K562 (cell line): ENCODE measurements around the gene PLEKHF1. TPM values are rescaled to one million over a fixed set of nuclear protein-coding genes. Genes with fewer than 3 reads are reported as not detected.

Experiments used
- ATF7 ChIP-seq: fragments of 450-650 bp; IDR thresholded peaks from 2 replicates; pipeline ENCODE4 v1.7.1; 2014; ENCODE audit warnings: mild to moderate bottlenecking, moderate library complexity
- CHD1 ChIP-seq: fragments of 200-600 bp; sonication (generic); IDR thresholded peaks from one replicate; pipeline ENCODE4 v1.6.1; 2012; ENCODE audit warnings: mild to moderate bottlenecking, moderate library complexity, low read length, inconsistent platforms
- EGR1 ChIP-seq: fragments of 450-650 bp; conservative IDR thresholded peaks from 2 replicates; pipeline ENCODE4 v1.6.1; 2017; ENCODE audit warnings: mild to moderate bottlenecking
- ERF ChIP-seq: fragments of 450-650 bp; formaldehyde crosslinking; IDR thresholded peaks from 2 replicates; pipeline ENCODE4 v1.4.0; 2020; ENCODE audit warnings: mild to moderate bottlenecking, mixed read lengths
- FOXJ2 ChIP-seq: fragments of 200-800 bp; sonication (Bioruptor generic); IDR thresholded peaks from 2 replicates; pipeline ENCODE4 v1.6.1; 2016; ENCODE audit warnings: missing genetic modification characterization, missing compliant biosample characterization
- HNRNPUL1 ChIP-seq: fragments of 200-400 bp; formaldehyde crosslinking; IDR thresholded peaks from 2 replicates; pipeline ENCODE4 v1.6.1; 2017; ENCODE audit warnings: low read length
- MAZ ChIP-seq, 2 experiments: fragments of 450-650 bp in 1 of 2; sonication (generic) in 1 of 2; formaldehyde crosslinking; IDR thresholded peaks in 1 of 2; conservative IDR thresholded peaks in 1 of 2; 2 replicates each; pipeline versions ENCODE4 v1.4.0 to v1.5.0; 2020; ENCODE audit warnings: mild to moderate bottlenecking in 1 of 2, missing genetic modification reagents in 1 of 2
- PHB2 ChIP-seq: fragments of 450-650 bp; IDR thresholded peaks from 2 replicates; pipeline ENCODE4 v1.6.1; 2017; ENCODE audit warnings: low read depth
- POLR3A ChIP-seq: IDR thresholded peaks from 2 replicates; pipeline ENCODE4 v1.6.1; 2011; ENCODE audit warnings: borderline replicate concordance, mild to moderate bottlenecking, moderate library complexity; ENCODE audit not compliant: insufficient read length, insufficient read depth; ENCODE audit errors: extremely low read depth
- PTTG1 ChIP-seq: fragments of 450-650 bp; IDR thresholded peaks from 2 replicates; pipeline ENCODE4 v1.6.1; 2016; ENCODE audit warnings: low read depth, mild to moderate bottlenecking, missing genetic modification characterization, missing compliant biosample characterization
- SREBF1 ChIP-seq: fragments of 150-350 bp; IDR thresholded peaks from 2 replicates; pipeline ENCODE4 v1.6.1; 2014; ENCODE audit warnings: antibody characterized with exemption, low read depth, low read length, borderline replicate concordance
- SRSF1 ChIP-seq: fragments of 200-400 bp; formaldehyde crosslinking; IDR thresholded peaks from 2 replicates; pipeline ENCODE4 v1.6.1; 2017; ENCODE audit warnings: mild to moderate bottlenecking, low read depth, low read length, moderate library complexity
- ZFX ChIP-seq: sonication (generic); formaldehyde crosslinking; IDR thresholded peaks from 2 replicates; pipeline ENCODE4 v1.8.0; 2022; ENCODE audit warnings: mild to moderate bottlenecking, missing genetic modification reagents, moderate library complexity
- ZNF239 ChIP-seq: fragments of 250-450 bp; sonication (Bioruptor Pico); IDR thresholded peaks from 2 replicates; pipeline ENCODE4 v1.4.0; 2020; ENCODE audit warnings: mild to moderate bottlenecking
- ZNF384 ChIP-seq: IDR thresholded peaks from 2 replicates; pipeline ENCODE4 v1.6.1; 2012; ENCODE audit warnings: low read depth, low read length, improper control_type of control experiment
- ZNF507 ChIP-seq: conservative IDR thresholded peaks from 2 replicates; pipeline ENCODE4 v1.6.1; 2017; ENCODE audit warnings: missing genetic modification characterization, missing compliant biosample characterization
- ZNF707 ChIP-seq: fragments of 250-450 bp; sonication (Bioruptor Pico); conservative IDR thresholded peaks from 2 replicates; pipeline ENCODE4 v1.8.0; 2022; ENCODE audit warnings: inconsistent platforms, mild to moderate bottlenecking, moderate library complexity
- polyA plus RNA-seq, 8 experiments: library from polyadenylated mRNA; depleted of rRNA in 4 of 8; stranded (reverse) in 5 of 8; unstranded in 3 of 8; fragments of >200 nt; fragmentation: Nextera tagmentation in 2 of 8; fragmentation: Illumina TruSeq in 1 of 8; extraction: Ambion mirVana in 2 of 8; extraction: Trizol in 1 of 8; gene quantifications; 2 replicates each; pipeline versions ENCODE4 v1.2.1 to v1.2.3, GENCODE V29; 2011 to 2014; ENCODE audit warnings: inconsistent platforms in 1 of 8, missing spikeins in 1 of 8
- total RNA-seq, 7 experiments: library from RNA; depleted of rRNA in 6 of 7; stranded (reverse); fragments of >200 nt in 6 of 7; fragmentation: Illumina TruSeq in 2 of 7; extraction: Trizol in 2 of 7; gene quantifications; 2 replicates each; pipeline versions ENCODE4 v1.2.1 to v1.2.3, GENCODE V29; 2011 to 2021; ENCODE audit warnings: low replicate concordance in 1 of 7
- TF ChIP-seq, protein P1 (sequence below), 3 experiments: fragments of 200-800 bp in 1 of 3; sonication (Bioruptor generic) in 1 of 3; sonication (generic) in 1 of 3; formaldehyde crosslinking in 1 of 3; IDR thresholded peaks; 2 replicates each; pipeline versions ENCODE4 v1.6.1 to v1.8.0; 2016 to 2022; ENCODE audit warnings: mild to moderate bottlenecking in 2 of 3, missing compliant biosample characterization in 2 of 3, missing genetic modification characterization in 2 of 3, missing genetic modification reagents in 1 of 3
- TF ChIP-seq, protein P2 (sequence below): fragments of 450-650 bp; formaldehyde crosslinking; IDR thresholded peaks from 2 replicates; pipeline ENCODE4 v1.4.0; 2020; ENCODE audit warnings: mild to moderate bottlenecking, moderate library complexity
- TF ChIP-seq, protein P3 (sequence below): fragments of 250-450 bp; sonication (Bioruptor Pico); IDR thresholded peaks from 2 replicates; pipeline ENCODE4 v1.8.0; 2021; ENCODE audit warnings: mild to moderate bottlenecking, moderate library complexity
- TF ChIP-seq, protein P4 (sequence below), 2 experiments: IDR thresholded peaks in 1 of 2; conservative IDR thresholded peaks in 1 of 2; 2 replicates each; pipeline ENCODE4 v1.6.1; 2016; ENCODE audit warnings: low read depth in 2 of 2, mild to moderate bottlenecking in 1 of 2, missing compliant biosample characterization in 1 of 2, missing genetic modification characterization in 1 of 2, moderate library complexity in 1 of 2

The PLEKHF1 gene
- total and polyA plus RNA-seq, 9 of the 15 experiments (the other 6 are each of a cell fraction or from before 2014, with no cell fraction given), result 0.07 to 13.4 (median 3.9) TPM; not detected in 1

DNA sequence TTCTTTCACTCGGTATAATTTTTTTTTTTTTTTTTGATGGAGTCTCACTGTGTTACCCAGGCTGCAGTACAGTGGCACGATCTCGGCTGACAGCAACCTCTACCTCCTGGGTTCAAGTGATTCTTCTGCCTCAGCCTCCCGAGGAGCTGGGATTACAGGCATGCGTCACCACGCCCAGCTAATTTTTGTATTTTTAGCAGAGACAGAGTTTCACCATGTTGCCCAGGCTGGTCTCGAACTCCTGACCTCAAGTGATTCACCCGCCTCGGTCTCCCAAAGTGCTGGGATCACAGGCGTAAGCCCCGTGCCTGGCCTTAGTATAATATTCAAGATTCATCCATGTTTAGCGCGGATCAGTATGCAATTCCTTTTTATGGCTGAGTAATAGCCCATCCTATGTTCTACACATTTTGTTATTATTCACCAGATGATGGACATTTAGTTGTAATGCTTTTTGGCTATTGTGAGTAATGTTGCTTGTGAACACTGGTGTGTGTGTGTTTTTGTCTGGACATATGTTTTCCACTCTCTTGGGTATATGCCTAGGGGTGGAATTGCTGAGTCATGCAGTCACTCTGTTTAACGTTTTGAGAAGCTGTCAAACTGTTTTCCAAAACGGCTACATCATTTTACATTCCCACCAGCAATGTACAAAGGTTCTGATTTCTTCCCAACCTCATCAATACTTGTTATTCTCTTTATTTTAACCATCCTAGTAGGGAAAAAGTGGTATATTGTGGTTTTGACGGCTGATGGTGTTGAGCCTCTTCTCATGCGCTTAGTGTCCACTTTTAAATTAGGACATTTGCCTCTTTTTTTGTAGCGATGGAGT lies 22.9 kb downstream of the PLEKHF1 start (continued):
- TF ChIP-seq FOXJ2 (tag), result no peak
- no peak for TF ChIP-seq CHD1
- no peak for TF ChIP-seq ATF7
- no peak for TF ChIP-seq ZFX (CRISPR knock-in tag)
- no peak for TF ChIP-seq ZNF507 (tag)
- no peak; the same call in 1 of the 2 replicates for TF ChIP-seq ZNF239 (CRISPR knock-in tag)
- TF ChIP-seq, protein P1, sequence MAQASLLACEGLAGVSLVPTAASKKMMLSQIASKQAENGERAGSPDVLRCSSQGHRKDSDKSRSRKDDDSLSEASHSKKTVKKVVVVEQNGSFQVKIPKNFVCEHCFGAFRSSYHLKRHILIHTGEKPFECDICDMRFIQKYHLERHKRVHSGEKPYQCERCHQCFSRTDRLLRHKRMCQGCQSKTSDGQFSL (CRISPR knock-in tag; IDR thresholded peaks at IDR 0.05), result no peak
- TF ChIP-seq, protein P1 (tag; IDR thresholded peaks at IDR 0.05), result no peak; a peak in 1 of 4 replicates
- no peak for TF ChIP-seq ZNF707
- no peak for TF ChIP-seq SRSF1
- TF ChIP-seq, protein P2, sequence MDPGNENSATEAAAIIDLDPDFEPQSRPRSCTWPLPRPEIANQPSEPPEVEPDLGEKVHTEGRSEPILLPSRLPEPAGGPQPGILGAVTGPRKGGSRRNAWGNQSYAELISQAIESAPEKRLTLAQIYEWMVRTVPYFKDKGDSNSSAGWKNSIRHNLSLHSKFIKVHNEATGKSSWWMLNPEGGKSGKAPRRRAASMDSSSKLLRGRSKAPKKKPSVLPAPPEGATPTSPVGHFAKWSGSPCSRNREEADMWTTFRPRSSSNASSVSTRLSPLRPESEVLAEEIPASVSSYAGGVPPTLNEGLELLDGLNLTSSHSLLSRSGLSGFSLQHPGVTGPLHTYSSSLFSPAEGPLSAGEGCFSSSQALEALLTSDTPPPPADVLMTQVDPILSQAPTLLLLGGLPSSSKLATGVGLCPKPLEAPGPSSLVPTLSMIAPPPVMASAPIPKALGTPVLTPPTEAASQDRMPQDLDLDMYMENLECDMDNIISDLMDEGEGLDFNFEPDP, result no peak
- TF ChIP-seq EGR1, result no peak
- TF ChIP-seq PTTG1 (tag), result peak; percentile 46; the same call in 1 of the 2 replicates
- TF ChIP-seq, protein P3, sequence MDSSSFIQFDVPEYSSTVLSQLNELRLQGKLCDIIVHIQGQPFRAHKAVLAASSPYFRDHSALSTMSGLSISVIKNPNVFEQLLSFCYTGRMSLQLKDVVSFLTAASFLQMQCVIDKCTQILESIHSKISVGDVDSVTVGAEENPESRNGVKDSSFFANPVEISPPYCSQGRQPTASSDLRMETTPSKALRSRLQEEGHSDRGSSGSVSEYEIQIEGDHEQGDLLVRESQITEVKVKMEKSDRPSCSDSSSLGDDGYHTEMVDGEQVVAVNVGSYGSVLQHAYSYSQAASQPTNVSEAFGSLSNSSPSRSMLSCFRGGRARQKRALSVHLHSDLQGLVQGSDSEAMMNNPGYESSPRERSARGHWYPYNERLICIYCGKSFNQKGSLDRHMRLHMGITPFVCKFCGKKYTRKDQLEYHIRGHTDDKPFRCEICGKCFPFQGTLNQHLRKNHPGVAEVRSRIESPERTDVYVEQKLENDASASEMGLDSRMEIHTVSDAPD (CRISPR knock-in tag), result no peak
- TF ChIP-seq, protein P4, sequence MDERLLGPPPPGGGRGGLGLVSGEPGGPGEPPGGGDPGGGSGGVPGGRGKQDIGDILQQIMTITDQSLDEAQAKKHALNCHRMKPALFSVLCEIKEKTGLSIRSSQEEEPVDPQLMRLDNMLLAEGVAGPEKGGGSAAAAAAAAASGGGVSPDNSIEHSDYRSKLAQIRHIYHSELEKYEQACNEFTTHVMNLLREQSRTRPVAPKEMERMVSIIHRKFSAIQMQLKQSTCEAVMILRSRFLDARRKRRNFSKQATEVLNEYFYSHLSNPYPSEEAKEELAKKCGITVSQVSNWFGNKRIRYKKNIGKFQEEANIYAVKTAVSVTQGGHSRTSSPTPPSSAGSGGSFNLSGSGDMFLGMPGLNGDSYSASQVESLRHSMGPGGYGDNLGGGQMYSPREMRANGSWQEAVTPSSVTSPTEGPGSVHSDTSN (CRISPR knock-in tag; IDR thresholded peaks at IDR 0.05; ENCODE audit: low read depth), result no peak
- TF ChIP-seq, protein P4 (tag; conservative IDR thresholded peaks at IDR 0.05; ENCODE audit: low read depth), result peak; percentile 72
- no peak for TF ChIP-seq MAZ (CRISPR knock-in tag; conservative IDR thresholded peaks at IDR 0.05 in 1 of 2, IDR thresholded peaks at IDR 0.05 in 1 of 2)
- TF ChIP-seq PHB2, result no peak
- TF ChIP-seq ERF (CRISPR knock-in tag), result no peak
- TF ChIP-seq HNRNPUL1, result no peak
- TF ChIP-seq SREBF1, result no peak
- no peak for TF ChIP-seq ZNF384
- no peak for TF ChIP-seq POLR3A
